Erythroblast (primary cell): ENCODE results near the gene ANG.
"Not testable (repeated sequence)": the region's sequence is repeated elsewhere in the genome, so short reads cannot be mapped to it uniquely, and the experiment has no call there.

Experiments
- DNase-seq, 2 experiments: peaks; one replicate each; lab custom pipeline; 2025; lab: John Stamatoyannopoulos, UW
- GATA1 ChIP-seq: IDR thresholded peaks from 2 replicates; pipeline ENCODE4 v1.6.1; 2011; ENCODE audit warnings: low read depth, mild to moderate bottlenecking, control low read depth, low read length, moderate library complexity
- POLR2A ChIP-seq: IDR thresholded peaks from 2 replicates; pipeline ENCODE4 v1.6.1; 2011; ENCODE audit warnings: mild to moderate bottlenecking, low read length

The ANG gene

GRCh38 chr14:20661197-20661596 is 27.4 kb upstream of the ANG start:
- DNase-seq: no peak
- no peak for TF ChIP-seq POLR2A
- TF ChIP-seq GATA1: no peak

GRCh38 chr14:20662968-20663732 is 25.4 kb upstream of the ANG start:
- no peak for TF ChIP-seq GATA1
- DNase-seq: peak; percentile 72 to 78

- not testable (repeated sequence) for DNase-seq
Measured at GRCh38 chr14:20666400-20666961, 22.1 kb upstream of the ANG start.

- no peak for TF ChIP-seq POLR2A
- no peak for TF ChIP-seq GATA1
- DNase-seq: no peak
Measured at GRCh38 chr14:20667957-20668356, 20.6 kb upstream of the ANG start.

- no peak for DNase-seq
- TF ChIP-seq POLR2A (no peak), GATA1 (no peak)
Measured at GRCh38 chr14:20668969-20669368, 19.6 kb upstream of the ANG start.

- no peak for DNase-seq
- TF ChIP-seq GATA1 (no peak), POLR2A (no peak)
Measured at GRCh38 chr14:20671597-20672283, 16.8 kb upstream of the ANG start.

- TF ChIP-seq GATA1 (no peak), POLR2A (no peak)
Measured at GRCh38 chr14:20675669-20676068, 12.9 kb upstream of the ANG start.

GRCh38 chr14:20676072-20676471 is 12.5 kb upstream of the ANG start:
- TF ChIP-seq POLR2A: no peak
- DNase-seq: no peak

More at GRCh38 chr14:20675669-20676068, 12.9 kb upstream of the ANG start:
- DNase-seq: no peak

- TF ChIP-seq GATA1: no peak
- TF ChIP-seq POLR2A: no peak
- peak; percentile 7 to 15 for DNase-seq
Measured at GRCh38 chr14:20679907-20680306, 8.7 kb upstream of the ANG start.

GRCh38 chr14:20680363-20680762 is 8.2 kb upstream of the ANG start:
- no peak for DNase-seq
- TF ChIP-seq GATA1 (no peak), POLR2A (no peak)

- TF ChIP-seq POLR2A (no peak), GATA1 (no peak)
- DNase-seq: no peak
Measured at GRCh38 chr14:20680843-20681347, 7.7 kb upstream of the ANG start.

GRCh38 chr14:20681348-20682126 is 7.0 kb upstream of the ANG start:
- peak; percentile 80 to 88 for DNase-seq
- TF ChIP-seq GATA1 (no peak), POLR2A (no peak)

GRCh38 chr14:20682127-20682434 is 6.5 kb upstream of the ANG start:
- TF ChIP-seq POLR2A (no peak), GATA1 (no peak)
- DNase-seq: no peak
